ENCODE data around the gene PIF1. TPM values are rescaled to one million over a fixed set of nuclear protein-coding genes. Genes with fewer than 3 reads are reported as not detected.
A peak's percentile ranks its signal among the peaks of the same experiment; 100 is the strongest.

Gene PIF1
- total and polyA plus RNA-seq, 8 donors: 0.46 to 58.8 (median 2.4) TPM

- peak in 1 of 2 donors; percentile 76 for DNase-seq
- Histone ChIP-seq H3K4me1 (peaks cover 54 to 99% (median 66%) of the 10 kb centered on the region in 4 donors), H3K4me3 (no peak overlapping the region), H3K27me3 (no peaks in the 10 kb centered on the region), H3K36me3 (peaks cover 37 to 71% (median 50%) of the 10 kb centered on the region in 4 donors), H3K9me3 (no peaks in the 10 kb centered on the region), H3K27ac (peak overlapping the region; percentile 12 to 83 (median 73))
- WGBS, 5 donors: 50 to 76% (median 72%) methylated on average over 6 of the region's 6 CpGs
- intact Hi-C loops (cut with DNase I; ENCODE audit: low total_unique reads): loop anchor here (10.0 kb wide), 1 partner anchor 53 kb away; no protein-coding TSS in a partner anchor
- TF ChIP-seq POLR2A (IDR thresholded peaks at IDR 0.05) (no peak), EP300 (IDR thresholded peaks at IDR 0.05) (no peak), POLR2AphosphoS5 (IDR thresholded peaks at IDR 0.05) (peak; percentile 34 to 53 (median 49)), CTCF (IDR thresholded peaks at IDR 0.05) (no peak)
Observed at GRCh38 chr15:64851503-64851840, 26.0 kb upstream of the PIF1 start.

- Histone ChIP-seq H3K4me3 (no peak overlapping the region), H3K36me3 (peaks cover 37 to 69% (median 46%) of the 10 kb centered on the region in 4 donors), H3K27ac (peak overlapping the region; percentile 7 to 83 (median 73)), H3K9me3 (no peaks in the 10 kb centered on the region), H3K4me1 (peaks cover 53 to 99% (median 65%) of the 10 kb centered on the region in 4 donors), H3K27me3 (no peaks in the 10 kb centered on the region)
- intact Hi-C loops (cut with DNase I; ENCODE audit: low total_unique reads): loop anchor here (10.0 kb wide), 1 partner anchor 54 kb away; no protein-coding TSS in a partner anchor
- DNase-seq: no peak
- TF ChIP-seq EP300 (IDR thresholded peaks at IDR 0.05) (no peak), CTCF (IDR thresholded peaks at IDR 0.05) (no peak), POLR2AphosphoS5 (IDR thresholded peaks at IDR 0.05) (no peak), POLR2A (IDR thresholded peaks at IDR 0.05) (no peak)
- 65 to 80% (median 73%) methylated on average over 4 of the region's 4 CpGs for WGBS, 5 donors
Observed at GRCh38 chr15:64850778-64851502, 25.5 kb upstream of the PIF1 start.

GRCh38 chr15:64847876-64848716 lies 22.6 kb upstream of the PIF1 start:
- peaks cover 43 to 100% (median 65%) of the 10 kb centered on the region in 4 donors for H3K4me1 ChIP-seq
- peaks cover 18 to 43% (median 26%) of the 10 kb centered on the region in 4 donors for H3K36me3 ChIP-seq
- DNase-seq: no peak
- 79 to 91% (median 88%) methylated on average over 8 of the region's 8 CpGs for WGBS, 5 donors
- no peaks in the 10 kb centered on the region for H3K27me3 ChIP-seq
- TF ChIP-seq EP300 (IDR thresholded peaks at IDR 0.05) (no peak), POLR2AphosphoS5 (IDR thresholded peaks at IDR 0.05) (no peak), POLR2A (IDR thresholded peaks at IDR 0.05) (no peak), CTCF (IDR thresholded peaks at IDR 0.05) (no peak)
- H3K9me3 ChIP-seq: no peaks in the 10 kb centered on the region
- peak overlapping the region in 4 of 5 donors; percentile 52 to 98 (median 94) for H3K27ac ChIP-seq
- no peak overlapping the region for H3K4me3 ChIP-seq
- intact Hi-C loops (cut with DNase I; ENCODE audit: low total_unique reads): no loop called here

GRCh38 chr15:64847448-64847847 lies 22.0 kb upstream of the PIF1 start:
- H3K27me3 ChIP-seq: no peaks in the 10 kb centered on the region
- WGBS, 5 donors: 74 to 86% (median 77%) methylated on average over 3 of the region's 3 CpGs
- intact Hi-C loops (cut with DNase I; ENCODE audit: low total_unique reads): no loop called here
- H3K27ac ChIP-seq: peak overlapping the region in 4 of 5 donors; percentile 52 to 98 (median 94)
- DNase-seq: no peak
- H3K4me1 ChIP-seq: peaks cover 43 to 99% (median 68%) of the 10 kb centered on the region in 4 donors
- H3K36me3 ChIP-seq: peaks cover 18 to 39% (median 26%) of the 10 kb centered on the region in 4 donors
- H3K4me3 ChIP-seq: no peak overlapping the region
- TF ChIP-seq POLR2AphosphoS5 (IDR thresholded peaks at IDR 0.05) (no peak), POLR2A (IDR thresholded peaks at IDR 0.05) (no peak), CTCF (IDR thresholded peaks at IDR 0.05) (no peak), EP300 (IDR thresholded peaks at IDR 0.05) (no peak)
- H3K9me3 ChIP-seq: no peaks in the 10 kb centered on the region
